ENCODE data around the gene ATP9B.

The ATP9B gene

GRCh38 chr18:79068937-79069716 lies at the start of gene ATP9B:
TSS of gene ATP9B (plus strand) at chr18:79069394. CDS start at chr18:79069411, 17 bp downstream.
- peak; percentile 95 for DNase-seq

- DNase-seq = no peak
Measured at GRCh38 chr18:79019881-79020280, 49.3 kb upstream of the ATP9B start.

GRCh38 chr18:79022603-79023002 lies 46.6 kb upstream of the ATP9B start:
- DNase-seq = no peak

GRCh38 chr18:79026491-79026890 lies 42.7 kb upstream of the ATP9B start:
- no peak for DNase-seq

- DNase-seq = no peak
Measured at GRCh38 chr18:79030680-79031079, 38.5 kb upstream of the ATP9B start.

GRCh38 chr18:79042276-79042675 lies 26.9 kb upstream of the ATP9B start:
- DNase-seq = no peak

- DNase-seq = no peak
Measured at GRCh38 chr18:79043288-79043687, 25.9 kb upstream of the ATP9B start.

GRCh38 chr18:79046522-79046921 lies 22.7 kb upstream of the ATP9B start:
- DNase-seq = no peak

- DNase-seq = no peak
Measured at GRCh38 chr18:79047556-79048244, 21.5 kb upstream of the ATP9B start.

GRCh38 chr18:79048245-79048632 lies 21.0 kb upstream of the ATP9B start:
- DNase-seq = no peak

- no peak for DNase-seq
Measured at GRCh38 chr18:79049506-79049905, 19.7 kb upstream of the ATP9B start.

GRCh38 chr18:79050005-79050404 lies 19.2 kb upstream of the ATP9B start:
- DNase-seq = no peak

GRCh38 chr18:79056827-79057367 lies 12.3 kb upstream of the ATP9B start:
- DNase-seq = no peak

GRCh38 chr18:79058007-79058406 lies 11.2 kb upstream of the ATP9B start:
- no peak for DNase-seq

GRCh38 chr18:79062806-79063205 lies 6.4 kb upstream of the ATP9B start:
- DNase-seq = no peak

GRCh38 chr18:79064228-79064627 lies 5.0 kb upstream of the ATP9B start:
- DNase-seq = no peak

GRCh38 chr18:79065802-79066201 lies 3.4 kb upstream of the ATP9B start:
- no peak for DNase-seq

GRCh38 chr18:79067611-79068010 lies 1.6 kb upstream of the ATP9B start:
- DNase-seq = no peak

- DNase-seq = peak; percentile 9
Measured at GRCh38 chr18:79068341-79068936, 755 bp upstream of the ATP9B start.

GRCh38 chr18:79069717-79070151 lies 540 bp downstream of the ATP9B start:
- DNase-seq = no peak

- DNase-seq = no peak
Measured at GRCh38 chr18:79070486-79070885, 1.3 kb downstream of the ATP9B start.

- no peak for DNase-seq
Measured at GRCh38 chr18:79071037-79071436, 1.8 kb downstream of the ATP9B start.

GRCh38 chr18:79071503-79072210 lies 2.5 kb downstream of the ATP9B start:
- DNase-seq = no peak
